Measurements from ENCODE around the gene DYNC2I2.

GRCh38 chr9:128625391-128626146 is 31.1 kb downstream of the DYNC2I2 start:
- TF ChIP-seq MAX (IDR thresholded peaks at IDR 0.05; ENCODE audit: low read depth) (no peak), TEAD4 (IDR thresholded peaks at IDR 0.05; ENCODE audit: borderline replicate concordance, insufficient read depth) (no peak), SIN3A (IDR thresholded peaks at IDR 0.05; ENCODE audit: borderline replicate concordance, low read depth, low read length) (no peak), CTCF (IDR thresholded peaks at IDR 0.05) (no peak), RAD21 (IDR thresholded peaks at IDR 0.05; ENCODE audit: low read length) (no peak), YY1 (IDR thresholded peaks at IDR 0.05; ENCODE audit: low read depth) (no peak), EZH2phosphoT487 (IDR thresholded peaks at IDR 0.05; ENCODE audit: borderline replicate concordance, low read depth) (no peak), REST (IDR thresholded peaks at IDR 0.05; ENCODE audit: low read depth, low read length) (no peak), NRF1 (IDR thresholded peaks at IDR 0.05; ENCODE audit: low read depth, low read length) (no peak), POLR2AphosphoS5 (IDR thresholded peaks at IDR 0.05; ENCODE audit: low read depth, low read length) (no peak), RCOR1 (IDR thresholded peaks at IDR 0.05; ENCODE audit: low read length) (no peak)
- TF ChIP-seq, protein P1, sequence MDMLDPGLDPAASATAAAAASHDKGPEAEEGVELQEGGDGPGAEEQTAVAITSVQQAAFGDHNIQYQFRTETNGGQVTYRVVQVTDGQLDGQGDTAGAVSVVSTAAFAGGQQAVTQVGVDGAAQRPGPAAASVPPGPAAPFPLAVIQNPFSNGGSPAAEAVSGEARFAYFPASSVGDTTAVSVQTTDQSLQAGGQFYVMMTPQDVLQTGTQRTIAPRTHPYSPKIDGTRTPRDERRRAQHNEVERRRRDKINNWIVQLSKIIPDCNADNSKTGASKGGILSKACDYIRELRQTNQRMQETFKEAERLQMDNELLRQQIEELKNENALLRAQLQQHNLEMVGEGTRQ (IDR thresholded peaks at IDR 0.05; ENCODE audit: borderline replicate concordance, low read depth, low read length) = no peak

All from SK-N-SH (cell line).